ENCODE data around the gene DXO.
"Not testable (repeated sequence)": the region's sequence is repeated elsewhere in the genome, so short reads cannot be mapped to it uniquely, and the experiment has no call there.

DXO gene

DNA sequence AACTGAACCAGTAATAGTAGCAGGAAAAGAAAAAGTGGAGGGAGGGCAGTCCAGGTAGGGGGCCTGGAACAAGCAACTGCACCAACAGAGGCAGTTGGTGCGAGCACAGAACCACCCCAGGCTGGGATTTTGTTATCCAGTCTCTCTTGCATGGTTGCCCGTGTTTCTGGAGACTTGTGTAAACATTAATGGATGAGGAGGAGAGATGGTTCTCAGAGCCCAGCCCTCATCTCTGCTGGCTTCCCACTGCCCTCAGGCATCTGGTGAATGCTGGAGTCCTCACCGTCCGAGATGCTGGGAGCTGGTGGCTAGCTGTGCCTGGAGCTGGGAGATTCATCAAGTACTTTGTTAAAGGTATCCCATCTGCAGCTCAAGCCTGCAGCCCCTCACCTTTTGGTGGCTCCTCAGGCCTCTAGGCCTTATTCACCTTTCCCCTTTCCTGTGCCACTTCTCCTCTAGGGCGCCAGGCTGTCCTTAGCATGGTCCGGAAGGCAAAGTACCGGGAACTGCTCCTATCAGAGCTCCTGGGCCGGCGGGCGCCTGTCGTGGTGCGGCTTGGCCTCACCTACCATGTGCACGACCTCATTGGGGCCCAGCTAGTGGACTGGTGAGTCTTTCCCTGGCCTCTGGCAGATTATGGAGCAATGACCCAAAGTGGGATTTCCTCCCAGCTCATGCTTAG lies 8.4 kb upstream of the DXO start:
- DNase-seq (ENCODE audit: extremely low read depth in 1 of 2, low read depth in 1 of 2): not testable (repeated sequence)

DNA sequence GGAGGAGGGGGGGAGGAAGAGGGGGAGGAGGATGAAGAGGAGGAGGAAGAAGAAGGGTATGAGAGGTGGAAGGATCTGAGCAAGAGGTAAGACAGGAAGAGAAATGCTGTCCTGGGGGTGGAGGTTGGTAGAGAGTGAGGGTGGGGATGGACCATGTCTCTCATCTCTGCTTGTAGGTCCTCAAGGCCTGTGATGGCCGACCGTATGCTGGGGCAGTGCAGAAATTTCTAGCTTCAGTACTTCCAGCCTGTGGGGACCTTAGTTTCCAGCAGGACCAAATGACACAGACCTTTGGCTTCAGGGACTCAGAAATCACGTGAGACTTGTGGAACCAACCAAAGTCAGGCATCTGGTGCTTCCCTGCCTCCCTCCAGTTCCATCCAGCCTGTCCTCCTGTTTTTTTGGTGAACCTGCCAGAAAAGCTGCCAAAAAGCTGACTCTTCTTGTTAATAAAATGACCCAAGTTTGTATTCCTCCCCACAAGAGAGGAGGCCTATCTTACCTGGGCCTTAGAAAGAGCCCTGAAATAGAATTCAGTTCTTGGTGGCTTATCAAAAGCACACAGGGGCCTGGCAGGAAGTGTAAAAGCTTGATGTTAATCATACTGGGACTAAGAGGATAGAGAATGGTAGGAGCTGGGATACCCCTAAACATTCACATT lies 7.4 kb upstream of the DXO start:
- no peak for DNase-seq (ENCODE audit: extremely low read depth in 1 of 2, low read depth in 1 of 2)

- DNase-seq (ENCODE audit: extremely low read depth in 1 of 2, low read depth in 1 of 2): no peak
Observed at GRCh38 chr6:31978831-31979230, 6.9 kb upstream of the DXO start.

DNA sequence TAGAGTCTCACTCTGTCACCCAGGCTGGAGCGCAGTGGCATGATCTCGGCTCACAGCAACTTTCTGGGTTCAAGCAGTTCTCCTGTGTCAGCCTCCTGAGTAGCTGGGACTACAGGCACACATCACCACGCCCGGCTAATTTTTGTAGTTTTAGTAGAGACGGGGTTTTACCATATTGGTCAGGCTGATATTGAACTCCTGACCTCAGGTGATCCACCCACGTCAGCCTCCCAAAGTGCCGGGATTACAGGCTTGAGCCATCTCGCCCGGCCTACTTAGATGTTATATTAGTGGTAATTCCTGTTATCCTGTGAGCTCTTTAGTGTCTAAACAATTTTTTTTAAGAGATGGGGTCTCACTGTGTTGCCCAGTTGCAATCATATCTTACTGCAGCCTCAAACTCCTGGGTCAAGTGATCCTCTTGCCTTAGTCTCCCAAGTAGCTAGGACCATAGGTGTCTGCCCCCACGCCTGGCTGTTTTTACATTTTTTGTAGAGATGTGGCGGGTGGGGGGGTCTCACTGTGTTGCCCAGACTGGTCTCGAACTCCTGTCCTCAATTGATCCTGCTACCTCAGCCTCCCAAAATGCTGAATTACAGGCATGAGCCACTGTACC lies 6.0 kb upstream of the DXO start:
- DNase-seq (ENCODE audit: extremely low read depth in 1 of 2, low read depth in 1 of 2): no peak

DNA sequence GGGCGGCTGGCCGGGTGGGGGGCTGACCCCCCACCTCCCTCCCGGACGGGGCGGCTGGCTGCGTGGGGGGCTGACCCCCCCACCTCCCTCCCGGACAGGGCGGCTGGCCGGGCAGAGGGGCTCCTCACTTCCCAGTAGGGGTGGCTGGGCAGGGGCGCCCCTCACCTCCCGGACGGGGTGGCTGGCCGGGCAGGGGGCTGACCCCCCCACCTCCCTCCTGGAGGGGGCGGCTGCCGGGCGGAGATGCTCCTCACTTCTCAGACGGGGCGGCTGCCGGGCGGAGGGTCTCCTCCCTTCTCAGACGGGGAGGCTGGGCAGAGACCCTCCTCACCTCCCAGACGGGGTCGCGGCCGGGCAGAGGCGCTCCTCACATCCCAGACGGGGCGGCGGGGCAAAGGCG lies 4.1 kb upstream of the DXO start:
- DNase-seq (ENCODE audit: extremely low read depth in 1 of 2, low read depth in 1 of 2): not testable (repeated sequence)

GRCh38 chr6:31972709-31973350 lies 892 bp upstream of the DXO start:
- DNase-seq (ENCODE audit: extremely low read depth in 1 of 2, low read depth in 1 of 2): peak in 1 of 2 donors; percentile 19

DNA sequence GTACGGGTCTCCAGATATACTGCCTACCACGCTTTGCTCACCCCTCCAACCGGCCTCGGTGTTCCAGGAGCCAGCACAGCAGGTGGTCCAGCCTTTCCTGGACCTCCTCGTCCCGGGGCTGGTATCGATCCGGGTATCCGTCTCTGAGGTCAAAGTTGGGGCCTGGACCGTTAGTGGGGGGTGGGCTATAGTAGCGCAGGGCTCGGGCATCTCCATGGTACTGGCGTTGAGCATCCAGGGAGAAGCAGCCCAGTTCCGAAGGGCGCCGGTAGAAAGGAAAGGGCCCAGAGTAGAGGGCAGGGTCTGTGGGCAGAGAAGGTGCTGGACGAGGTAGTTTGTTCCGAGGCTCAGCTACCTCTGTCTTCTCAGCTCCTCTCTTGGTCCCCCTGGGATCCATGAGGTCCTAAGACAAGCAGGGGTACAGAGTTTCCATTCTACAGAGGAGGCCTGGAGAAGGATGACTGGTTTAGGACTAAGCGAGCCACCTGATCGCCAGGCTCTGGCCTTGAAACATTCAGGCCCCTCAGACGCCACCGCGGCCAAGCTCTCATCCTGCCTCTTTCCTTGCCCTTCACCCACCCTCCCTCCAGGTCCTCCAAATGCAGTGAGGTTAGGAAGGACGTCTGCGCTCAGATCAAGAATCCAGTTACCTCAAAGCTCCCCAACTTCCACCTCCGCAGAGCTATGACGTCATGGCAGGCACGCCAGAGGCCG lies 502 bp downstream of the DXO start:
- DNase-seq (ENCODE audit: extremely low read depth in 1 of 2, low read depth in 1 of 2): no peak

- no peak for DNase-seq (ENCODE audit: extremely low read depth in 1 of 2, low read depth in 1 of 2)
Observed at GRCh38 chr6:31970604-31971271, 1.2 kb downstream of the DXO start.

DNA sequence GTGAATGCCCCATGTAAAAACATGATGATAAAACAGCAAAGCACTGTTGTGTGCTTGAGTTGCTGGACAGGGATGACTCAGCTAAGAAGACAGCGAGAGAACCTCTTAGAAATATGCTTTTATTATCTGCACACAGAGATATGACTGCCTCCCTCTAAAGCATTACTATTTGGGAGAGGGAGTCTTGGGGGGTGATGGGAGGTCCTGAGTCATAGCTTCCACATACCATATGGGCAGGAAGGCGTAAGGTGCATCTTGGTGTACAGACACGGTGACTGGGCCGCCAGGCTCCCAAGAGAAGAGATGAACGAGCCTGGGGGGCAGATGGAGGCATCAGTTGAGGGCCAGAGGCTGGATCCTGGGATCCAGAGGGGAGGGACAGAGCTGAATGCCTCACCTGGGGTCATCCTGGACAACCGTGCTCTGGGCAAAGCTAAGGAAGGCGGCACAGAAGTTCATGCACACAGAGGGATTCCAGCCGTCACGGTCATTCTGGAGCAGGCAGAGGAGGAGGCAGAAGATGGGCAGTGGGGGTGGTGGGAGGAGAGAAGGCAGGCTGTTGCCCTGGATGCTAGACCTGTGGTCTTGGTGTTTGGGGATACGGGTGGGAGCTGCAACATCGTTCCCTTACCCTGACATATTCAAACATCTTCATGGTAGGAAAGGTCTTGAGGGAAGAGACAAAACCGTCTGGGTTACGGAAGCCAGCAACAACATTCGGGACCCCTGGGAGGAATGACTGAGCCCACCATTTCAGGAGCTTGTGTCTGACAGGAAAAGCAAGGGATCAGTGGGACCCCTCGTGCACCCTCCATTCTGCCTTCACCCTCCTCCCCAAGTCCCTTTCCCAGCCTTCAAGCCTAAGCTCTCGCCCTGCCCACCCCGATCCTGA lies 2.0 kb downstream of the DXO start:
- DNase-seq (ENCODE audit: extremely low read depth in 1 of 2, low read depth in 1 of 2): no peak

DNA sequence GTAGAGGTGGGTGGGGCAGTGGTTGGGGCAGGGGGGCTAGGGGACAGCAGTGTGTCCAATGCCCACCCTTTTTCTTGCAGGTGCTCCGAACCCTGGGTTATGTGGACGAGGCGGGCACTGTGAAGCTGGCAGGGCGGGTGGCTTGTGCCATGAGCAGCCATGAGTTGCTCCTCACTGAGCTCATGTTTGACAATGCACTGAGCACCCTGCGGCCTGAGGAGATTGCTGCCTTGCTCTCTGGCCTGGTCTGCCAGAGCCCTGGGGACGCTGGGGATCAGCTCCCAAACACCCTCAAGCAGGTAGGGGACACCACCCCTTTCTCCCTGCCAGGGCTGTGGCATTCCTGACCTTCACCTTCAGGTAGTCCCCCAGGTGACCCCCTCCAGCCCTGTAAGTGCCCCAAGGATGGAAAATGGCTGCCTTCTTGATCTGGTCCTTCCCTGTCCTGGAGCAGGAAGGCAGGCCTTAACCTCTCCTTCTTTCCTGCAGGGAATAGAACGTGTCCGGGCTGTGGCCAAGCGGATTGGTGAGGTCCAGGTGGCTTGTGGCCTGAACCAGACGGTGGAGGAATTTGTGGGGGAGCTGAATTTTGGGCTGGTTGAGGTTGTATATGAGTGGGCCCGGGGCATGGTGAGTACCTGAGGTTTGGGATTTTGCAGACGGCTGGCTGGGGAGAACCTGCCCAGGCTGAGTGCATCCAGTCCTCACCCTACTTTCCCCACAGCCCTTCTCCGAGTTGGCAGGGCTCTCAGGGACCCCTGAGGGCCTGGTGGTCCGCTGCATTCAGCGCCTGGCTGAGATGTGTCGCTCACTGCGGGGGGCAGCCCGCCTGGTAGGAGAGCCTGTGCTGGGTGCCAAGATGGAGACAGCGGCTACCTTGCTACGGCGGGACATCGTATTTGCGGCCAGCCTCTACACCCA lies 2.9 kb downstream of the DXO start:
- DNase-seq (ENCODE audit: extremely low read depth in 1 of 2, low read depth in 1 of 2): no peak

DNA sequence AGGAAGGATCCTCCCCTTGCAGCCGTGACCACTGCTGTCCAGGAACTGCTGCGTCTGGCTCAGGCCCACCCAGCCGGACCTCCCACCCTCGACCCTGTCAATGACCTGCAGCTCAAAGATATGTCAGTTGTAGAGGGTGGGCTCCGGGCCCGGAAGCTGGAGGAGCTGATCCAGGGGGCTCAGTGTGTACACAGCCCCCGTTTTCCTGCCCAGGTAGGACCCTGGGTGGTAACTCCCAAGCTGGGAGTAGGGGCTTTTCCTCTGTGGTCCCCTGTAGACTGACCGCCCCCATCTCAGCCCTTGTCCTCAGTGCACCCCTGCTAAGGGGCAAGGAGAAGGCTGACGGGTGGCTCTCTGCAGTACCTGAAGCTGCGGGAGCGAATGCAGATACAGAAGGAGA lies 3.6 kb downstream of the DXO start:
- no peak for DNase-seq (ENCODE audit: extremely low read depth in 1 of 2, low read depth in 1 of 2)

GRCh38 chr6:31967926-31968320 lies 4.0 kb downstream of the DXO start:
- no peak for DNase-seq (ENCODE audit: extremely low read depth in 1 of 2, low read depth in 1 of 2)

DNA sequence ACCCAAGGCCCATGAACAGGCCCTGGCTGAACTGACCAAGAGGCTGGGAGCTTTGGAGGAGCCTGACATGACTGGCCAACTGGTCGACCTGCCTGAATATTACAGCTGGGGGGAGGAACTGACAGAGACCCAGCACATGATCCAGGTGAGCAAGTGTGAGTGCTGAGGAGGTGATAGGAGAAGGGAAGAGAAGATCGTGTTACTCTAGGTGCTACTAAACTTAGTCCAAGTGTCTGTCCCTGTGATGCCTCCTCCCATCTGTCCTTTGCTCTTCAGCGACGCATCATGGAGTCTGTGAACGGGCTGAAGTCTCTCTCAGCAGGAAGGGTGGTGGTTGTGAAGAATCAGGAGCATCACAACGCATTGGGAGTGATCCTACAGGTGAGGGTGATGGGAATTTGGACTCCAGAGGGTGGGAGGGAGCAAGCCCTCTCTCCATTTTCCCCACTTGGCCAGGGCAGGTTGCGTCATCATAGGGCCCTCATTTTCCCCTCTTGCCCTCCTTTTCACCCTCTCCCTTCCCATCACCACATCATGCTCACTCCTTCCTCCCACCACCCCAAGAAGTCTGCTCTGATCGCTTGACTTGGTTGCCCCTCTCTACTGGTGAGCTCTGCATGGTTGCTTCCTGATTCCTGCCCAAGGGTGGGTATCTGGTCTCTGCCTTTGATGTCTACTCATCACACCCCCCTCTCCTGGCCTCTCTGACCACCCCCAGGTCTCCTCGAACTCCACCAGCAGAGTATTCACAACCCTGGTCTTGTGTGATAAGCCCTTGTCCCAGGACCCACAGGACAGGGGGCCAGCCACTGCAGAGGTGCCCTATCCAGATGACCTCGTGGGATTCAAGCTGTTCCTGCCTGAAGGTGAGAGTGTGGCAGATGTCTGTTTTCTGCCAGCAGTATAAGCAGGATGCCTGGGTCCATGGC lies 4.7 kb downstream of the DXO start:
- DNase-seq (ENCODE audit: extremely low read depth in 1 of 2, low read depth in 1 of 2): no peak

GRCh38 chr6:31966506-31966905 lies 5.4 kb downstream of the DXO start:
- no peak for DNase-seq (ENCODE audit: extremely low read depth in 1 of 2, low read depth in 1 of 2)

DNA sequence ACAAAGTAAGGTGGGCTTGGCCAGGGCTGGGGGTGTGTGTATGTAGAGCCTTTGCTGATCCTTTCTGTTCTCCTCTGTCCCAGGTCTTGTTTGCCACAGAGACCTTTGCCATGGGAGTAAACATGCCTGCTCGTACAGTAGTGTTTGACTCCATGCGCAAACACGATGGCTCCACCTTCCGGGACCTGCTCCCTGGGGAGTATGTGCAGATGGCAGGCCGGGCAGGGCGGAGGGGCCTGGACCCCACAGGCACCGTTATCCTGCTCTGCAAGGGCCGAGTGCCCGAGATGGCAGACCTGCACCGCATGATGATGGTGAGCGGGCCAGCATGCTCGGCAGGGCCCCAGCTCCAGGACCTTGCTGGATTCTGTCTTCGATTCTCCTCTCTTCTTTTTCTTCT lies 6.2 kb downstream of the DXO start:
- DNase-seq (ENCODE audit: extremely low read depth in 1 of 2, low read depth in 1 of 2): no peak

GRCh38 chr6:31963921-31964320 lies 8.0 kb downstream of the DXO start:
- DNase-seq (ENCODE audit: extremely low read depth in 1 of 2, low read depth in 1 of 2): no peak

- DNase-seq (ENCODE audit: extremely low read depth in 1 of 2, low read depth in 1 of 2): no peak
Observed at GRCh38 chr6:31961616-31962015, 10.3 kb downstream of the DXO start.

Measured in stimulated activated CD8-positive, alpha-beta memory T cell treated with anti-CD3 and anti-CD28 coated beads, Interleukin-7, amount 100 ng/mL, for 48 hours (primary cell).